ENCODE measurements around the gene CATSPER3.

GRCh38 chr5:135012033-135012588 lies 44.4 kb downstream of the CATSPER3 start:
- no peak for TF ChIP-seq MAFK (conservative IDR thresholded peaks at IDR 0.05 in 1 of 2, IDR thresholded peaks at IDR 0.05 in 1 of 2; ENCODE audit: low read length in 2 of 2)
- TF ChIP-seq EZH2 (conservative IDR thresholded peaks at IDR 0.05; ENCODE audit: low read depth, low read length), result no peak
- no peak for TF ChIP-seq NBN (conservative IDR thresholded peaks at IDR 0.05)
- TF ChIP-seq, protein P1, sequence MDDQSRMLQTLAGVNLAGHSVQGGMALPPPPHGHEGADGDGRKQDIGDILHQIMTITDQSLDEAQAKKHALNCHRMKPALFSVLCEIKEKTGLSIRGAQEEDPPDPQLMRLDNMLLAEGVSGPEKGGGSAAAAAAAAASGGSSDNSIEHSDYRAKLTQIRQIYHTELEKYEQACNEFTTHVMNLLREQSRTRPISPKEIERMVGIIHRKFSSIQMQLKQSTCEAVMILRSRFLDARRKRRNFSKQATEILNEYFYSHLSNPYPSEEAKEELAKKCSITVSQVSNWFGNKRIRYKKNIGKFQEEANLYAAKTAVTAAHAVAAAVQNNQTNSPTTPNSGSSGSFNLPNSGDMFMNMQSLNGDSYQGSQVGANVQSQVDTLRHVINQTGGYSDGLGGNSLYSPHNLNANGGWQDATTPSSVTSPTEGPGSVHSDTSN (CRISPR knock-in tag; IDR thresholded peaks at IDR 0.05; ENCODE audit: borderline replicate concordance), result no peak
- no peak for TF ChIP-seq PITX1 (CRISPR knock-in tag; IDR thresholded peaks at IDR 0.05)
